Naive thymus-derived CD8-positive, alpha-beta T cell (primary cell): ENCODE results near the gene FAM163B. TPM values are rescaled to one million over a fixed set of nuclear protein-coding genes. Genes with fewer than 3 reads are reported as not detected.

Source experiments
- ATAC-seq, 2 donors: fragments of 150-1000 bp; cut with Tn5 transposase in 1 of 2; sonication (Bioruptor Pico), chemical (Tn5 transposase) in 1 of 2; 1 replicate in 1 of 2; 2 replicates in 1 of 2; pipeline ENCODE4 v1.10.0; 2021; ENCODE audit warnings: mild to moderate bottlenecking in 2 of 2, moderate library complexity in 2 of 2
- POLR2A ChIA-PET: fragments of 350-600 bp; sonication (Branson Sonifier 250); formaldehyde crosslinking; loops from one replicate; lab custom pipeline; 2021; ENCODE audit warnings: antibody characterized with exemption; lab: Charles Lee
- DNase-seq, 10 donors: peaks; one replicate each; pipeline versions ENCODE4 v3.0.0 to v3.0.0-alpha.2; 2020 to 2022
- H3K27ac Mint-ChIP-seq, 10 donors: one replicate each; pipeline ENCODE4 v1.8.0; 2020 to 2022; ENCODE audit warnings: mild to moderate bottlenecking in 10 of 10, mixed read lengths in 10 of 10, moderate library complexity in 4 of 10, inconsistent platforms in 1 of 10
- H3K27me3 Mint-ChIP-seq, 5 donors: one replicate each; pipeline ENCODE4 v1.8.0; 2021 to 2022; ENCODE audit warnings: mixed read lengths in 5 of 5
- H3K36me3 Mint-ChIP-seq, 3 donors: one replicate each; pipeline ENCODE4 v1.8.0; 2020 to 2022; ENCODE audit warnings: mixed read lengths in 3 of 3, mild to moderate bottlenecking in 2 of 3, inconsistent platforms in 1 of 3
- H3K4me1 Mint-ChIP-seq, 4 donors: one replicate each; pipeline ENCODE4 v1.8.0; 2021 to 2022; ENCODE audit warnings: mixed read lengths in 4 of 4
- H3K4me3 Mint-ChIP-seq, 10 donors: one replicate each; pipeline ENCODE4 v1.8.0; 2020 to 2022; ENCODE audit warnings: mild to moderate bottlenecking in 10 of 10, mixed read lengths in 10 of 10, moderate library complexity in 6 of 10, inconsistent platforms in 1 of 10
- H3K9me3 Mint-ChIP-seq, 9 donors: one replicate each; pipeline ENCODE4 v1.8.0; 2020 to 2022; ENCODE audit warnings: mixed read lengths in 9 of 9, mild to moderate bottlenecking in 3 of 9, inconsistent platforms in 1 of 9, moderate library complexity in 1 of 9
- polyA plus RNA-seq, 3 donors: library from polyadenylated mRNA; unstranded; fragments of 300-500 nt; fragmentation: Illumina TruSeq; gene quantifications; one replicate each; pipeline ENCODE4 v1.2.3, GENCODE V29; 2021
- total RNA-seq, 8 experiments: library from RNA in 2 of 8; stranded (reverse) in 2 of 8; gene quantifications; one replicate each; pipeline ENCODE4 v1.2.3 and lab custom pipeline; 2021 to 2026

The FAM163B gene
- total and polyA plus RNA-seq, 5 experiments from 2014 or later = not detected

- ATAC-seq = no peak
- Mint-ChIP-seq H3K27ac (peak overlapping the region in 1 of 10 donors; percentile 56), H3K9me3 (peaks cover 0 to 2% (median 0%) of the 10 kb centered on the region in 9 donors), H3K4me1 (peaks cover 0 to 6% (median under 1%) of the 10 kb centered on the region in 4 donors), H3K4me3 (no peak overlapping the region), H3K36me3 (no peaks in the 10 kb centered on the region), H3K27me3 (peaks cover 10 to 47% (median 31%) of the 10 kb centered on the region in 5 donors)
- DNase-seq = peak in 1 of 10 donors; percentile 38
- POLR2A ChIA-PET = no interaction called here
These were observed 2.9 kb upstream of the FAM163B start for GRCh38 chr9:133612051-133612450.

- Mint-ChIP-seq H3K9me3 (peaks cover 0 to 2% (median 0%) of the 10 kb centered on the region in 9 donors), H3K4me1 (peaks cover 0 to 6% (median under 1%) of the 10 kb centered on the region in 4 donors), H3K36me3 (no peaks in the 10 kb centered on the region), H3K27ac (no peak overlapping the region), H3K27me3 (peaks cover 10 to 55% (median 31%) of the 10 kb centered on the region in 5 donors), H3K4me3 (no peak overlapping the region)
- ATAC-seq (no peak), DNase-seq (no peak)
- POLR2A ChIA-PET = no interaction called here
These were observed 1.7 kb upstream of the FAM163B start for GRCh38 chr9:133610845-133611244.

GRCh38 chr9:133608889-133609288, 300 bp downstream of the FAM163B start:
- Mint-ChIP-seq H3K9me3 (peaks cover 0 to 2% (median 0%) of the 10 kb centered on the region in 9 donors), H3K27ac (no peak overlapping the region), H3K27me3 (peaks cover 12 to 59% (median 34%) of the 10 kb centered on the region in 5 donors), H3K4me3 (no peak overlapping the region), H3K36me3 (no peaks in the 10 kb centered on the region), H3K4me1 (peaks cover 1 to 16% (median 12%) of the 10 kb centered on the region in 4 donors)
- ATAC-seq (no peak), DNase-seq (peak in 1 of 10 donors; percentile 38)
- POLR2A ChIA-PET = interaction anchor here (1.1 to 1.5 kb wide), 2 partner anchors 74 to 94 kb away, joined by 3 to 6 read pairs; no protein-coding TSS in a partner anchor

GRCh38 chr9:133608382-133608781, 807 bp downstream of the FAM163B start:
- Mint-ChIP-seq H3K9me3 (peaks cover 0 to 2% (median 0%) of the 10 kb centered on the region in 9 donors), H3K27me3 (peaks cover 12 to 59% (median 35%) of the 10 kb centered on the region in 5 donors), H3K36me3 (no peaks in the 10 kb centered on the region), H3K4me3 (no peak overlapping the region), H3K27ac (no peak overlapping the region), H3K4me1 (peaks cover 1 to 16% (median 12%) of the 10 kb centered on the region in 4 donors)
- POLR2A ChIA-PET = interaction anchor here (1.5 kb wide), 1 partner anchor 75 kb away, joined by 6 read pairs; no protein-coding TSS in a partner anchor
- DNase-seq = no peak
- no peak for ATAC-seq

- DNase-seq (peak in 1 of 10 donors; percentile 31), ATAC-seq (no peak)
- H3K4me3 Mint-ChIP-seq = no peak overlapping the region
- H3K9me3 Mint-ChIP-seq = peaks cover 0 to 2% (median 0%) of the 10 kb centered on the region in 9 donors
- no peak overlapping the region for H3K27ac Mint-ChIP-seq
- H3K27me3 Mint-ChIP-seq = peaks cover 12 to 55% (median 31%) of the 10 kb centered on the region in 5 donors
- H3K36me3 Mint-ChIP-seq = no peaks in the 10 kb centered on the region
- POLR2A ChIA-PET = no interaction called here
- peaks cover 1 to 16% (median 12%) of the 10 kb centered on the region in 4 donors for H3K4me1 Mint-ChIP-seq
These were observed 1.2 kb downstream of the FAM163B start for GRCh38 chr9:133607976-133608375.

- no peak overlapping the region for H3K27ac Mint-ChIP-seq
- peaks cover 12 to 54% (median 29%) of the 10 kb centered on the region in 5 donors for H3K27me3 Mint-ChIP-seq
- H3K4me3 Mint-ChIP-seq = no peak overlapping the region
- peaks cover 1 to 16% (median 12%) of the 10 kb centered on the region in 4 donors for H3K4me1 Mint-ChIP-seq
- H3K36me3 Mint-ChIP-seq = no peaks in the 10 kb centered on the region
- POLR2A ChIA-PET = no interaction called here
- H3K9me3 Mint-ChIP-seq = peaks cover 0 to 2% (median 0%) of the 10 kb centered on the region in 9 donors
- DNase-seq (peak in 1 of 10 donors; percentile 45), ATAC-seq (no peak)
These were observed 1.8 kb downstream of the FAM163B start for GRCh38 chr9:133607381-133607780.

GRCh38 chr9:133606708-133607025, 2.5 kb downstream of the FAM163B start:
- DNase-seq (no peak), ATAC-seq (no peak)
- Mint-ChIP-seq H3K36me3 (no peaks in the 10 kb centered on the region), H3K4me3 (no peak overlapping the region), H3K27ac (no peak overlapping the region), H3K9me3 (peaks cover 0 to 2% (median 0%) of the 10 kb centered on the region in 9 donors), H3K27me3 (peaks cover 12 to 51% (median 24%) of the 10 kb centered on the region in 5 donors), H3K4me1 (peaks cover 1 to 16% (median 12%) of the 10 kb centered on the region in 4 donors)
- POLR2A ChIA-PET = no interaction called here

- Mint-ChIP-seq H3K4me3 (no peak overlapping the region), H3K27me3 (peaks cover 12 to 46% (median 18%) of the 10 kb centered on the region in 5 donors), H3K9me3 (peaks cover 0 to 2% (median 0%) of the 10 kb centered on the region in 9 donors), H3K27ac (no peak overlapping the region), H3K36me3 (no peaks in the 10 kb centered on the region), H3K4me1 (peaks cover 1 to 16% (median 12%) of the 10 kb centered on the region in 4 donors)
- POLR2A ChIA-PET = no interaction called here
- DNase-seq (peak in 1 of 10 donors; percentile 53), ATAC-seq (no peak)
These were observed 3.1 kb downstream of the FAM163B start for GRCh38 chr9:133605856-133606707.

GRCh38 chr9:133605446-133605845, 3.7 kb downstream of the FAM163B start:
- Mint-ChIP-seq H3K36me3 (no peaks in the 10 kb centered on the region), H3K27ac (no peak overlapping the region), H3K9me3 (peaks cover 0 to 2% (median 0%) of the 10 kb centered on the region in 9 donors), H3K4me3 (no peak overlapping the region), H3K4me1 (peaks cover 1 to 16% (median 12%) of the 10 kb centered on the region in 4 donors), H3K27me3 (peaks cover 11 to 40% (median 13%) of the 10 kb centered on the region in 5 donors)
- POLR2A ChIA-PET = no interaction called here
- no peak for ATAC-seq
- DNase-seq = peak in 1 of 10 donors; percentile 47

GRCh38 chr9:133604856-133605255, 4.3 kb downstream of the FAM163B start:
- POLR2A ChIA-PET = no interaction called here
- peaks cover 1 to 15% (median 12%) of the 10 kb centered on the region in 4 donors for H3K4me1 Mint-ChIP-seq
- ATAC-seq (peak; percentile 27 to 43), DNase-seq (peak in 1 of 10 donors; percentile 54)
- H3K9me3 Mint-ChIP-seq = peaks cover 0 to 2% (median 0%) of the 10 kb centered on the region in 9 donors
- peaks cover 5 to 34% (median 12%) of the 10 kb centered on the region in 5 donors for H3K27me3 Mint-ChIP-seq
- H3K36me3 Mint-ChIP-seq = no peaks in the 10 kb centered on the region
- no peak overlapping the region for H3K4me3 Mint-ChIP-seq
- peak overlapping the region in 2 of 10 donors; percentile 47 to 55 for H3K27ac Mint-ChIP-seq

GRCh38 chr9:133604214-133604613, 5.0 kb downstream of the FAM163B start:
- DNase-seq (peak; percentile 17 to 74 (median 40)), ATAC-seq (peak; percentile 86 to 89)
- no peak overlapping the region for H3K4me3 Mint-ChIP-seq
- H3K27ac Mint-ChIP-seq = peak overlapping the region in 2 of 10 donors; percentile 11 to 55
- H3K9me3 Mint-ChIP-seq = peaks cover 0 to 2% (median 0%) of the 10 kb centered on the region in 9 donors
- POLR2A ChIA-PET = no interaction called here
- no peaks in the 10 kb centered on the region for H3K36me3 Mint-ChIP-seq
- H3K4me1 Mint-ChIP-seq = peaks cover 1 to 14% (median 10%) of the 10 kb centered on the region in 4 donors
- peaks cover 0 to 29% (median 7%) of the 10 kb centered on the region in 5 donors for H3K27me3 Mint-ChIP-seq

- DNase-seq (peak in 1 of 10 donors; percentile 44), ATAC-seq (no peak)
- POLR2A ChIA-PET = no interaction called here
- H3K27me3 Mint-ChIP-seq = peaks cover 0 to 26% (median 6%) of the 10 kb centered on the region in 5 donors
- H3K36me3 Mint-ChIP-seq = no peaks in the 10 kb centered on the region
- H3K27ac Mint-ChIP-seq = no peak overlapping the region
- peaks cover 0 to 14% (median 10%) of the 10 kb centered on the region in 4 donors for H3K4me1 Mint-ChIP-seq
- peaks cover 0 to 5% (median 0%) of the 10 kb centered on the region in 9 donors for H3K9me3 Mint-ChIP-seq
- H3K4me3 Mint-ChIP-seq = no peak overlapping the region
These were observed 5.9 kb downstream of the FAM163B start for GRCh38 chr9:133603135-133603927.
